Activated T-cell treated with anti-CD3 and anti-CD28 coated beads for 1 hour (primary cell): ENCODE measurements around the gene ATP6V0D1.

Source experiments
- DNase-seq: peaks from one replicate; pipeline ENCODE4 v3.0.0-alpha.2; 2020; ENCODE audit warnings: low read depth

The ATP6V0D1 gene

DNA sequence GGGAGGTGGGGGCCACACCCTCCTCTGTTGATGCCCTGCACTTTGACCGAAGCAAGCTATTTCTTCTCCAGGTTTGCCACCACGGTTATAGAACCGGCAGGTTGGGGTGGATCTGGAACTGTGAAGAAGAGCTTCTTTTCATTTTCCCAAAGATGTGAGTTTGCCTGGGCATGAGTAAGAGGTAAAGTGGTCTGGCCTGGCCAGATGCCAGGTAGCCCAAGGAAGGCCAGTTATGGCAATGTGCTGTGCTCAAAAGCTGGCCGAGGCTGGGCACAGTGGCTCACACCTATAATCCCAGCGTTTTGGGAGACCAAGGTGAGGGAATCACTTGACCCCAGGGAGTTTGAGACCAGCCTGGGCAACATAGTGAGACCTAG lies 18.7 kb downstream of the ATP6V0D1 start:
- DNase-seq: no peak

DNA sequence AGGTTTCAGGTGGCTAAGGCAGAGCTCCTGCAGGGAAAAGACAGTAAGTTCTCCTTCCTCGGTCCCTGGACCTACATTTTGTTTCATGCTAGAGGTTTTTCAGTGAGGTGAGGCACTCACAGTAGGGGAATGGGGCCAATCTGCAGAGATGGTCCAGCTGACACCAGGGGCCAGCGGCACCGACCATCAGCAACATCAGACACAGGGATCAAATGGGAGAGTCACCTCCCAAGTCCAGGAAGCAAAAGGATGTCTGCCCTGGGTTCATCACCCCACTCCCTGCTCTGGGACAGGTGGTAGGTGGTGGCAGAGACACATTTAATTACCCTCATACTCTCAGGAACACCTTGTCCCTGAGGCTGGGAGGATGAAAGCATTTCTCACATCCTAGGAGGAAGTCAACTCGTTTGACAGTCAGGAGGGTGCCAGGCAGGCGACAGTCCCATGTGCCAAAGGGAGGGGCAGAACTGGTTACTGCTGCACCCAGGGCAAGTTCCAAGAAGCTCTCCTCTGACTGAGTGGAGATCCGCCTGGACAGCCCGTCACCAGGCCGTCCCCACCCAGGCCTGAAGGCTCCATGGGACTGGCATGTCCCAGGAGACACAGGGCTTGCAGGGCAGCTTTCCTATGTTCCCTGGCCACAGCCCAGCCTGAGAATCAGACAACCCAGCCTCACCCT lies 19.2 kb downstream of the ATP6V0D1 start:
- DNase-seq: no peak

DNA sequence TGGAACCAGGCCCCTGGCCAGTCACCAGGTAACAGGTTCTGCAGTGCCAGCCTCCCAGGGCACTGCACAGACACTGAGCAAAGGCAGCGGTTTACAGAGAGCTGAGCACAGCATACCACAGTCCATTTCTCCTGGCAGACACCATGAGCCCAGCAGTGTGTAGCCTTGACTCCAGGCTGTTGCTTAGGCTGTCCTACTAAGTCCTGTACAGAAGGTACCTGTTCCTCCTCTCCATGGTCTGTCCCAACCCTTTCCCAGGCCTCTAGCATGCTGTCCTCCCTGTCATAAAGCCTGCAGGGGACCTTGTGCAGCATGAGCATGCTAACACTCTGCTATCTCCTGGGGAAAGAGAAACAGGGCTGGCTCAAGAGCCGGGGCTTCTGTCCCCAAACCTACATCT lies 20.0 kb downstream of the ATP6V0D1 start:
- no peak for DNase-seq

GRCh38 chr16:67460168-67460567 lies 20.8 kb downstream of the ATP6V0D1 start:
- DNase-seq: no peak

DNA sequence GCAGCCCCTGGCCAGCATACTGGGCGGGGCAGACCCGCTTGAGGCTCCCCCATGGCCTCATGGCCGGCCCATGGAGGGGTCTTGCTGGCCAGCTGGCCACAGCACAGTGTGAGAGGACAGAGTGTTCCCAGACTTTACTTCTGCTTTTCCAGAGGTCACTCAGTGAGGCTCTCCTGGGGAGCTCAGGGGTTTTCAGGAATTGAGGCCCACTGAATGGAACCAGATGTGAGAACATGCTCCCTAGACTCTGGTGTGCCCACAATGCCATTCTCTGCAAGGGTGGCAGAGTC lies 21.2 kb downstream of the ATP6V0D1 start:
- no peak for DNase-seq

GRCh38 chr16:67459066-67459860 lies 21.7 kb downstream of the ATP6V0D1 start:
- no peak for DNase-seq

GRCh38 chr16:67458121-67458641 lies 22.8 kb downstream of the ATP6V0D1 start:
- no peak for DNase-seq

- no peak for DNase-seq
These were observed 23.3 kb downstream of the ATP6V0D1 start for GRCh38 chr16:67457611-67458010.

DNA sequence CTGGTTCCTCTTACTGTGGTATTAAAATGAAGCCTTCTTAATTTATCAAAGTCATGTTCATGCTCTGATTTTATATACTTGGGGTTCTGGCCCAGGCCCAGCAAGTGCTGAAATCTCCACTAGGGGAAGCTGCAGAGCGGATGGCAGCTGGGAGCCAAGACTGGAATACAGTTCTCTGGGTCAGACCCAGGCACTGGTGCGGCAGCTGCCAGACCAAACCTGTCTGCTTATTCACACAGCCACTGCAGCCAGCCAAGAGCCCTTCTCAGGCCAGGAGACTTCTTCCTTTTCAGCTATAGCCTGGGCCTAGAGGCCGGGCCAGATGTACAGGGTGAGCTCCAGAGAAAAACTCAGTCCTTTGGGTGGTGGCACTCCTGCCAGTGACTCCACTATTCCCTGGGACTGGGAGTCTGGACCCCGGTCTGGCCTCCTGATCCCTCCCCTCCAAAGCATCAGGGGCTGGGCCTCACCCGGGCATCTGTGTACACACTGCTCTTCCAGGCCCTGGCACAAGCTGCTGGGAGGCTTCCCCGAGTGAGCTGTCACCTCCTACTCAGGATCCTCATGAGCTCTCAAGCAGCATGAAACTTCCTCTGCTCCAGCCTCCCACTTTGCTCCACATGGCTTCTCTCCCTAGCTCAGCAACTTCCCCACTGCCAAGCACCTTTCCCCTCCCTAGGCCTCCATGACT lies 24.4 kb downstream of the ATP6V0D1 start:
- no peak for DNase-seq

- no peak for DNase-seq
These were observed 26.1 kb downstream of the ATP6V0D1 start for GRCh38 chr16:67454852-67455251.

GRCh38 chr16:67454104-67454503 lies 26.9 kb downstream of the ATP6V0D1 start:
- no peak for DNase-seq

GRCh38 chr16:67451704-67452435 lies 29.1 kb downstream of the ATP6V0D1 start:
- DNase-seq: no peak

DNA sequence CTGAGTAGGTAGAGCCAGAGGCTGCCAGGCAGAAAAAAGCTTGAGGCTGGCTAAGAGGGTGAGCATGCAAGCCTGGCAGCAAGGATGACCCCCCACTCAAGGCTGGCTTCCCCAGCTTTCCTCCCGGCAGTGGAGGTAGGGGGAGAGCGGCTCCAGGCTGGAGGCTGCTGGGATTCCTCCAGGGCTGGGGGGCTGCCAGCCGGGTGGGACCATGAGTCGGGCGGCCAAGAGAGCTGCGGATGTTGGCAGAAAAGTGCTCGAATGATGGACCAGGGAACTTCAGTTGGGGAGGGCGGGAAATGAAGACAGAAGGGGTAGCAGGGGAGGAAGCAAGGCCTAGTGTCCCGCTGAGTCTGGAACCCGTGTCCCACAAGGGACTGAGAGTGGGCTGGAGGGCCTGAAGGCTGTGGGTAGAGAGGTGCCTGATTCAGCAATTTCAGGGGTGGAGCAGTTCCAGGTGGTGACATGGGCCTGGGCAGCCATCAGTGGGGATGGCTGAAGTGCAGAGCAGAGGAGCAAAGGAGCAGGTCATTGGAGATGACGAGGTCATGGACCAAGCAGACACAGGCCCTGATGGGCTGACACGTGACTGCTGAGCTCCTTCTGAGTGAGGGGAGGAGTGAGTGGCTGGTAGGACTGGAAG lies 29.8 kb downstream of the ATP6V0D1 start:
- no peak for DNase-seq

GRCh38 chr16:67449739-67450138 lies 31.2 kb downstream of the ATP6V0D1 start:
- no peak for DNase-seq

- no peak for DNase-seq
These were observed 31.6 kb downstream of the ATP6V0D1 start for GRCh38 chr16:67449336-67449735.

GRCh38 chr16:67448580-67448979 lies 32.4 kb downstream of the ATP6V0D1 start:
- DNase-seq: no peak

DNA sequence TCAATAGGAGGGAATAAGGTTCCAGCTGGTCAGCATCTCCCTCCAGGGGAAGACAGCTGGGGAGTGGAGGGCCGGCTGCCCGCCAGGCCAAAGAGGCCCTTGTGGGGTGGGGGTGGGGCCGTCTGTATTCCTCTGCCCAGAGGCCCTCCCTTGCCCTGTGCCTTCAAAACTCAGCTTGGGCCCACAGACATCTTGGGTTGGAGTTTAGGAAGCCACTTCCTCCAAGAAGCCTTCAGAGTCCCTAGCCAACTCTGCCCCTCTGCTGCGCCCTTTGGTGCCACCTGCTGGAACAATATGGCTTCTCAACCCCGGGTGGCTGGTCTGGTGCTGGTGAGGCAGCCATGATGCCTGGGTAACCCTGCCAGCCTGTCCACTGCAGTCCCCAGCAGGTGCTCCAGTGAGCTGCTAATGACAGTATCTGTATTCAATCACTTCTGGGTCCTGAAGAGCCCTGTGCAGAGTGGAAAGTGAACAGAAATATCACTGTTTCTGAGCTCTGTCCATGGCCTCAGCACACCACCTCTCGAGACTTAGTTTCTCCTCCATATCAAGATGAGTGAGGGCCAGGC lies 33.4 kb downstream of the ATP6V0D1 start:
- DNase-seq: peak; percentile 30

DNA sequence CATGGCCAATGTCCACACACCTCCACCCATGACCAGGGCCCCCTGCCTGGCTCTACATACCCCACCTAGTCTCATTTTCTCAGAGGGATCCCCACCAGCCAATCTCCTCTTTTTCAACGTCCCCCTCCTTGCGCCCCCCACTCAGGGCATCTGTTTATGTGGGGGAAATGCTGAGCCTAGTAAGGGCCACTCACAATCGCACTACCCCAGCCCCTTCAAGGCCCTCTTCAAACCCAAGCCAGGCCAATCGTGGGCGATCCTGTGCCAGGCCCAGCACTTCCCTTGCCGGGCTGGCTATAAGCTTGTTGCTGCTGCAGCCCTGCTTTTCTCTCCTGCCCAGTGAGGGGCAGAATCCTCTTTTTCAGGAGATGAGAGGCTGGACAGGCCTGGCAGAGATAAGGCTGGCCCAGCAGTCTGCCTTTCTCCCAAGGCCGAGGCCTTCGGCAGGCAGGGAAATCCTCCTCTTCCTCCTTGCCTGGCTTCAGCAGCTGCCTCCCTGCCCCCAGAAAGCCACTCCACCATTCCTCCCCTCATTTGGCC lies 33.9 kb downstream of the ATP6V0D1 start:
- no peak for DNase-seq

DNA sequence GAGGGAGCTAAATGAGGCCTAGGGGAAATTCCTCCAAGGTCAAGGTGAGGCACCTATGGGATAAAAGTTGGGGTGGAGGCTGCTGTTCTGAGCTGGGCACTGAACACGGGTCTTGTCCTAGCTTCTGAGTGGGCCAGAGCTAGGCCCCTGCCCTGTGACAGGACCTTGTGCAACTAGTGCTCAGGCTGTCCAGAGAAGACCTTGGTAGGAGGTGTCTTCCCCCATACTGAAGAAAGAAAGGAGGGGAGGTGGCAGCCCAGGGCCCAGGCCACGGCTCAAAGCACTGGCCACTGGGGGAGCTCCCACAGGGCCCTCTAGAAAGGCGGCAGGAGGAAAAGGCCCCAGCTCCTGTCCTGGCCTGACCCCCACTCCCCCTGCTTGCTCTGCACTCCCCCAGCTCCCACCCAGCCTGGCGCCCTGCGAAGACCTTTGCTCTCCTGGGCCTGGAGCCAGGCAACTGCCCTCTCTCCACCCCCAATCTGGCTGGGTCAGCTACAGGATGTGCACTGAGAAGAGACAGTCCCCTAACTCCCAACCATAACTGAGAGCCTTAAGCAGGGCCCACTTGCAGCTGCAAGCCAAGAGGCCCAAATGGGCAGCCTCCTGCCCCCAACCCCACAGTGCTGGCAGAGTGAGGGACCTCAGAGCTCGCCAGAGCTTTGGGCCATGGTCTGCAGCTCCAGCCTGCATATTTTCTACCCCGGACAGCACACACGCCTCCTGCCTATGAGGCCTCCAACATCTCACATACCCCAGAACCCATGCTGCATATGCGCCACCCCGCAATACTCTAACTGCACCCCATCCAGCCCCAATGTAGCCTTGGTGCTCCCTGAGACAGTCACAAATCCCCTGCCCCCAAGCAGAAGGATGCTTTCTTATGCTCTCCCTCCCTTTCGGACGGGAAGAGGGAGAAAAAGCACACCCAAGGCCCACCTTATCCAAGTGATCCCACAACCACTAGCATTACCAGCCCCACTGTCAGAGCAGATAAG lies 34.7 kb downstream of the ATP6V0D1 start:
- DNase-seq: no peak

DNA sequence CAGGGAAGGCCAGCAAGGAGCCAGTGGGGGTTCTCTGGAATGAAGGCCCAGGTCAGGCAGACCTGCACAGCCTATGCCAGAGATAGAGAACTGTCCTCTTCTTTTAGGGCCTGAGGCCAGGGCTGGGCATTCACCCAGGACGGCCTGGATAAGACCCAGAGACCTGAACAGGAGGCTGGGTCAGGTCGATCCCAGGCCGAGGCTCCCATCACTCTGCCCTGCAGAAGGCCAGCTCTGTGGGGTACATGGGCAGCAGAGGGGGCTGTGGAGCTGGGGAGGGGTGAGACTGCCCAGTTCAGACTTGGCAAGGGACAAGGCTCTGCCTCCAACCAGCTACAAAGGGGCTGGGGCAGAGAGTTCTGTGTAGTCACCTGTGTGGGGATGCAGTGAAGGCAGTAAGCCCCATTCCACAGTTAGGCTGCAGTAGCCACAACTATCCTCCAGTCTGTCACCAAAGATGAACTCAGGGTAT lies 35.5 kb downstream of the ATP6V0D1 start:
- no peak for DNase-seq
